ENCODE measurements around the gene UGGT2.
"Not testable (repeated sequence)": the region's sequence is repeated elsewhere in the genome, so short reads cannot be mapped to it uniquely, and the experiment has no call there.

The UGGT2 gene

DNA sequence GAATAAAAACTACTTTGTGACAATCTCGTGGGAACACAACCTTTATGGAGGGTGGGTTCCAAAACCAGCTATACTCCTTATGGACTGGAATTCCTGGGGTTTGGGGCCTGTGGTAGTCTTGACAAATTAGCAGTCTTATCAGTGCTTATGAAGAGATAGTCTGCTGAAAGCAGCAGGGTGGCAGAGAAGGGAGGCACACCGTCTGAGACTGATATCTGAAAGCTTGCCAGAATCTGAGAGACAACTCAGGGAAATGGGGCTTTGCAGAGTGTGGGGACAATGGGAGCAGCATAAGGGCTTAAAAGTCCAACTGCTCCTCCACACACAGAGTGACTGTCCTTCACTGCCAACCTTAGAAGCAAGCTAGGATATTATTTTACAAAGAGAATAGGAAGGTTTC, 95.9 kb downstream of the UGGT2 start:
- DNase-seq (ENCODE audit: low read depth) = no peak

DNA sequence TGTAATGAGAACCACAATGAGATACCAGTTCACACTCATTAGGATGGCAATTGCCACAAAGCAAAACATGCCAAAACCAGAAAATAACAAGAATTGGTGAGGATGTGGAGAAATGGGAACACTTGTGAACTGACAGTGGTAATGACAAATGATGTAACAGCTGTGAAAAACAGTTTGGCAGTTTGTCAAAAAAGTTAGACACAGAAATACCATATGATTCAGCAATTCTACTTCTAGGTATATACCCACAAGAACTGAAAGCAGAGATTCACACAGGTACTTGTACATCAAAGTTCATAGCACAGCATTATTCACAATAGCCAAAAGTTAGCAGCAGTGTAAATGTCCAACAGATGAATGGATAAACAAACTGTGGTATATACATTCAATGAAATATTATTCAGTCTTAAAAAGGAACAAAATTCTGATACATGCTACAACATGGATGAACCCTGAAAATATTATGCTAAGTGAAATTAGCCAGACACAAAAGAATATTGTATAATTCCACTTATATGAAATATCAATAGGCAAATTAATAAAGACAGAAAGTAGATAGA, 96.5 kb downstream of the UGGT2 start:
- DNase-seq (ENCODE audit: low read depth) = no peak

DNA sequence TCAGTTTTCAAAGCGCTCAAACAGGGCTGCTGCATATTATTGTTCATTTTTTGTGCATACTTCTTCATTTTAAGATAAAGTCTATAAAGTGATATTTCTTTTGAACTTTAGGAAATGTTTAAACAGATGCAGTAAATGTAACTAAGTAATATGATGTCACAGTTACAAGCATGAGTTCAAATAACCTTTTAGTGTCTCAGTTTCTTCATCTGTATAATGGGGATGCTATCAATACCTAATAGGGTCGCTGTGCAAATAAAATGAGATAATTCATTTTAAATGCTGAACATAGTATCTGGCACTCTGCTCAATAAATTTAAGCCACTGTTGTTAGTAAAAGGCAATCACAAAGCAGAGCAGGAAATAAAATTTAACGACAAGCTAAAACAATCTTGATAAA, 97.5 kb downstream of the UGGT2 start:
- no peak for DNase-seq (ENCODE audit: low read depth)

DNA sequence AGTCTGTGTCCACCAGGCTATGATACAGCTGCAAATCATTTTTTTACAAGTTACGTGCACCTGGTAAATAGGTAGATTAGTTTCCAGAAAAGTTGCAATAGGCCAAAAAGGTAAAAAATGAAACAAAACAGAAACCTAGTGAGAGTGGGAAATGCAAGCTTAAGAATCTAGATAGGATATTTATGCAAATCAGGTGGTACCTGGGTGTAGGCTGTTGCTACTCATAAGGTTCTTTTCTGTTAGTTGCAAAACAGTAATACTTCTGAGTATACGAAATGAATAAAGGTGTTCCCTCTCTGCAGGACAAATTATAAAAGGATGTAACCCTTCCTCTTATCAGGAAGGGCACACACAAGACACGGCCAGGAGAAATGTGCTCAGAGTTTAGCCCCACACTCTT, 97.9 kb downstream of the UGGT2 start:
- DNase-seq (ENCODE audit: low read depth) = no peak

DNA sequence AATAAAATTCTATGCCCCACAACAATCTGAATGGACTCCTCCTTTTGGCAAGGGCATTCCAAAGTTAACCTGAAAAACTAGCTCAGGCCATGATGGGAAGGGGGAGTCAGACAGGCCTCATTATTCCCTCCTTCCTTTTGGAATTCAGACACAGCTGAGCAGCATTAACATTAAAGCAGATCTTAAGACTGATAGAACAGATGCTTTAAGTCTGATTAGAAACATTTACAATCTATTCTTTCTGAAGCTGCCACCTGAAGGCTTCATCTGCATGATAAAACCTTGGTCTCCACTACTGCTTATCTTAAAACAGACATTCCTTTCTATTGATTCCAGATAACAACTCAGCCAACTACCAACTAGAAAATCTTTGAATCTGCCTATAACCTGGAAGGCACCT, 98.9 kb downstream of the UGGT2 start:
- DNase-seq (ENCODE audit: low read depth) = no peak

DNA sequence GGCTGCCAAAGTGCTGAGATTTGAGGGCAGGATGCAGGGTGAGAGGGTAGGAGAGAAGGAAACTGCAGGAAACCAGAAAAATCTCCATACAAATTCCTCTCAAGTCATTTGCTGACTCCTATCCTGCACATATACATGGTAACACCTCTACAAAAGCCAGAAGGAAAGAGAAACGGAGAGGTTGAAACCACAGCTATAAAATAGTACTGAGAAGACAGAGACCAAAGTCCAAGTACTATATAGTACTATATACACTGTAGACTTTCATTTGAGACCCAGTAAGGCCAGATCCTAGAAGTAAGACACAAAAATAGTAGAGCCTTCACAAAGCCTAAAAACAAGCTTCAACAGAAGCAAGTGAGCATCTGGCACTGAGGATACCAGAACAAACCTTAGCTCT, 103.1 kb downstream of the UGGT2 start:
- DNase-seq (ENCODE audit: low read depth) = no peak

DNA sequence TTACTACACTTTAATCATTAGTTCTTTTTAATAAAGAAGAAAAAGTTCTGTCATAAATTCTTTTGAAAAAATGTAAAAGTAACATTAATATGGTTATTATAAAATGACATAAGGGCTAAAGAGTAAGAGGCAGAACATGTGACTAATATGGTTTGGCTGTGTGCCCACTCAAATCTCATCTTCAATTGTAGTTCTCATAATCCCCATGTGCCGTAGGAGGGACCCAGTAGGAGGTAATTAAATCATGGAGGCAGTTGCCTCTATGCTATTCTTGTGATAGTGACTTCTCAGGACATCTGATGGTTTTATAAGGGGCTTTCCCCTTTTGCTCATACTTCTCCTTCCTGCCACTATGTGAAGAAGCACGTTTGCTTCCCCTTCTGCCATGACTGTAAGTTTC, 104.5 kb downstream of the UGGT2 start:
- no peak for DNase-seq (ENCODE audit: low read depth)

DNA sequence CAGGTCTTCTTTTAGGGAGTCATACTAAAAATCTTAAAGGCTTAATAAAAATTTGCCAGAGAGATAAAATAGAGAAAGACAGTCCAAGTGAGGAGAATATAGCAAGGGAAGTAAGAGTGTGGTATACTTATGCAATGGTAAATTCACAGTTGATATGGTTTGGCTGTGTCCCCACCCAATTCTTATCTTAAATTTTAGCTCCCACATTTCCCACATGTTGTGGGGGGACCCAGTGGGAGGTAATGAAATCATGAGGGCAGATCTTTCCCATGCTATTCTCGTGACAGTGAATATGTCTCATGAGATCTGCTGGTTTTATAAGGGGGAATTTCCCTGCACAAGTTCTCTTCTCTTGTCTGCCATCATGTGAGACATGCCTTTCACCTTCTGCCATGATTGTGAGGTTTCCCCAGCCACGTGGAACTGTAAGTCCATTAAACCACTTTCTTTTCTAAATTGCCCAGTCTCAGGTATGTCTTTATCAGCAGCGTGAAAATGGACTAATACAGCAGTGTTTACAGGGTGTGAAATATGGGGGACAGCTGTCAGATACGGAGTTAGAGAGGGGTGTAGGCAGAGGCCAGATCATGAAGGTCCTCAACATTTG, 115.4 kb downstream of the UGGT2 start:
- DNase-seq (ENCODE audit: low read depth) = no peak

DNA sequence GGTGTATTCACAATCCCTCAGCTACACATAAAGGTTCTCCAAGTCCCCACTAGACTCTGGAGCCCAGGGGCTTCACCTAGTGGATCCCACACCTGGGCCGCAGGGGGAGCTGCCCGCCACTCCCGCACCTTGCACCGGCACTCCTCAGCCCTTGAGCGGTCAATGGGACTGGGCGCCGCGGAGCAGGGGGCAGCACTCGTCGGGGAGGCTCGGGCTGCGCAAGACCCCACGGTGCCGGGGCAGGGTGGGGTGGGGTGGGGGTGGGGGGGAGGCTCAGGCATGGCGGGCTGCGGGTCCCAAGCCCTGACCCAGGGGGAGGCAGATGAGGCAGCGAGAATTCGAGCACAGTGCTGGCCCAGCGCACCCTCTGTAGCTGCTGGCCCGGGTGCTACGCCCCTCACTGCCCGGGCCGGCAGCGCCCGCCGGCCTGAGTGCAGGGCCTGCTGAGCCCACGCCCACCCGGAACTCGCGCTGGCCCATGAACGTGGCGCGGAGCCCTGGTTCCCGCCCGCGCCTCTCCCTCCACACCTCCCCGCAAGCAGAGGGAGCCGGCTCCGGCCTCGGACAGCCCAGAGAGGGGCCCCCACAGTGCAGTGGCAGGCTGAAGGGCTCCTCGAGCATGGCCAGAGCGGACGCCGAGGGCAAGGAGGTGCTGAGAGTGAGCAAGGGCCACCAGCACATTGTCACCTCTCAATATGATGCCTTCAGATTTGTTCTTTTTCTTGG, 121.7 kb downstream of the UGGT2 start:
- no peak for DNase-seq (ENCODE audit: low read depth)

DNA sequence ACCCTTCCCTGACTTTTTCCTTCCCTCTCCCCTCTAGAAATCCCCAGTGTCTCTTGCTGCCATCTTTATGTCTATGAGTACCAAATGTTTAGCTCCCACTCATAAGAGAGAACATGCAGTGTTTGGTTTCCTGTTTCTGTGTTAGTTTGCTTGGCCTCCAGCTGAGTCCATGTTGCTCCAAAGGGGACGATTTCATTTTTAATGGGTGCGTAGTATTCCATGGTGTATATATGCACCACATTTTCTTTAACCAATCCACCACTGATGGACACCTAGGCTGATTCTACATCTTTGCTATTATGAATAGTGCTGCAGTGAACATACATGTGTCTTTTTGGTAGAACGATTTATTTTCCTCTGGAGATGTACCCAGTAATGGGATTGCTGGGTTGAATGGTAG, 123.8 kb downstream of the UGGT2 start:
- DNase-seq (ENCODE audit: low read depth) = no peak

DNA sequence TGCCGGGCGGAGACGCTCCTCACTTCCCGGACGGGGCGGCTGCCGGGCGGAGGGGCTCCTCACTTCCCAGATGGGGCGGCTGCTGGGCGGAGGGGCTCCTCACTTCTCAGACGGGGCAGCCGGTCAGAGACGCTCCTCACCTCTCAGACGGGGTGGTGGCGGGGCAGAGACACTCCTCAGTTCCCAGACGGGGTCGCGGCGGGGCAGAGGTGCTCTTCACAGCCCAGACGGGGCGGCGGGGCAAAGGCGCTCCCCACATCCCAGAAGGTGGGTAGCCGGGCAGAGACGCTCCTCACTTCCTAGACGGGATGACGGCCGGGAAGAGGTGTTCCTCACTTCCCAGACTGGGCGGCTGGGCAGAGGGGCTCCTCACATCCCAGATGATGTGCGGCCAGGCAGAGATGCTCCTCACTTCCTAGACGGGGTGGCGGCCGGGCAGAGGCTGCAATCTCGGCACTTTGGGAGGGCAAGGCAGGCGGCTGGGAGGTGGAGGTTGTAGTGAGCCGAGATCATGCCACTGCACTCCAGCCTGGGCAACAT, 124.8 kb downstream of the UGGT2 start:
- DNase-seq (ENCODE audit: low read depth) = not testable (repeated sequence)

DNA sequence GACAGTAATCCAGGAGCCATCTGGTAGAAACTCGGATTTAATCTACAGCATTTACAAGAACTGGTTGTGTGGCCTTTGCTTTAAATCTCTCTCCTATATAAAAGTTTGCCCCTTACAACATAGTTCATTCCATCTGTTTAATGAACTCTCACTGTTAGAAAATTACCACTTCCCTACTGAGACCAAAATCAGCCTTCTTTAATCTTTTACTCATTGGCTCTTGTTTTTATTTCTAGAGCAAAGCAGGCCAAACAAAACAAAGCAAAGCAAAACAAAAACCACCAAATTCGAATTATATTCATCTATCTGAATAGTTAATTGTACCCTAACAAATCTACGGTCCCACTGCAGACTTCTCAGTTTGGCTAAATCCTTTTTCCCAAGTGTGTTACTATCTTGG, 127.0 kb downstream of the UGGT2 start:
- no peak for DNase-seq (ENCODE audit: low read depth)

DNA sequence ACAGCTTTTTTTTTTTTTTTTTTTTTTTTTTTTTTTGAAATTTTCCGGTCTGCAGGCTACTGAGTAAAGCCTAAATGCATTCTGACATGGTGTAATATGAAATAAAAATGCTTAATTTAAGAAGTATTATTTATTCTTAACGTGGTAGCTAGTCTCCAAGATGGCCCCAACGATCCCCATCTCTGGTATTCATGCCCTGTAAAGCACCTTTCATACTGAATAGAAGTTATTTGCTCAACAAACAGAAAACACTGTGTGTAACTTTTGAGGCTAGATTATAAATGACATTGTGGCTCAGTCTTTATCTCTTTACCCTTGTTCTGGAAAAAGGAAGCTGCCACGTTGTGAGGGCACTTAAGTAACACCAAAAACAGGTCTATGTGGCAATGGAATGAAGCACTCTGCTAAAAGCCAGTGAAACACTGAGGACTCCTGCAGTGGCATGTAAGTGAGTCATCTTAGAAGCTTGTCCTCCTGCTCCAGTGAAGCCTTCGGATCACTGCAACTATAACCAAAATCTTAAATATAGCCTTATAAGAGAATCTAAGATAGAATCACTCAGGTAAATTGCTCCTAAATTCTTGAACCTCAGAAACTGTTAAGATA, 128.7 kb downstream of the UGGT2 start:
- DNase-seq (ENCODE audit: low read depth) = peak; percentile 90

DNA sequence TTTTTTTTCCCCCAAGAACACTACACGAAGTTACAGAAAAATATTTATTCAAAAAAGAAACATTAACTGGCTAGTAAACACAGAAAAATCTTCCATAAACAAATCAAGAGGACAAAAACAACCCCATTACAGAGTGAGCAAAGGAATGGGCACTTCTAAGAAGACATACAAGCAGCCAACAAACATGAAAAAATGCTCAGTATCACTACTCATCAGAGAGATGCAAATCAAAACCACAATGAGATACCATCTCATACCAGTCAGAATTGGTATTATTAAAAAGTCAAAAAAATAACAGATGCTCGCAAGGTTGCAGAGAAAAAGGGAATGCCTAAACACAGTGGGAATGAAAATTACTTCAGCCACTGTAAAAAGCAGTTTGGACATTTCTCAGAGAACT, 131.7 kb downstream of the UGGT2 start:
- DNase-seq (ENCODE audit: low read depth) = peak; percentile 41

DNA sequence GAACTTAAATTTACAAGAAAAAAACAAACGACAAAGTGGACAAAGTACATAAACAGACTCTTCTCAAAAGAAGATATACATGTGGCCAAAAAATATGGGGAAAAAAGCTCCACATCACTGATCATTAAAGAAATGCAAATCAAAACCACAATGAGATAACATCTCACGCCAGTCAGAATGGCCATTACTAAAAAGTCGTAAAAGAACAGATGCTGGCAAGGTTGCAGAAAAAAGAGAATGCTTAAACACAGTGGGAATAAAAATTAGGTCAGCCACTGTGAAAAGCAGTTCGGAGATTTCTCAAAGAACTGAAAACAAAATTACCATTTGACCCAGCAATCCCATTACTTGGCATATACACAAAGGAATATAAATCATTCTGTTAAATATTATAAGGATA, 132.7 kb downstream of the UGGT2 start:
- DNase-seq (ENCODE audit: low read depth) = no peak

DNA sequence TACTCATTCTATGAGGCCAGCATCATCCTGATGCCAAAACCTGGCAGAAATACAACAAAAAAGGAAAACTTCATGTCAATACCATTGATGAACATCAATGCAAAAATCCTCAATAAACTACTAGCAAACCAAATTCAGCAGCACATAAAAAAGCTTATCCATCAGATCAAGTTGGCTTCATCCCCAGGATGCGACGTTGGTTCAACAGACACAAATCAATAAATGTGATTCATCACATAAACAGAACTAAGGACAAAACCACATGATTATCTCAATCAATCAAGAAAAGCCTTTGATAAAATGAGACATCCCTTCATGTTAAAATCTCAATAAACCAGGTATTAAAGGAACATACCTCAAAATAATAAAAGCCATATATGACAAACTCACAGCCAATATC, 134.3 kb downstream of the UGGT2 start:
- DNase-seq (ENCODE audit: low read depth) = no peak

DNA sequence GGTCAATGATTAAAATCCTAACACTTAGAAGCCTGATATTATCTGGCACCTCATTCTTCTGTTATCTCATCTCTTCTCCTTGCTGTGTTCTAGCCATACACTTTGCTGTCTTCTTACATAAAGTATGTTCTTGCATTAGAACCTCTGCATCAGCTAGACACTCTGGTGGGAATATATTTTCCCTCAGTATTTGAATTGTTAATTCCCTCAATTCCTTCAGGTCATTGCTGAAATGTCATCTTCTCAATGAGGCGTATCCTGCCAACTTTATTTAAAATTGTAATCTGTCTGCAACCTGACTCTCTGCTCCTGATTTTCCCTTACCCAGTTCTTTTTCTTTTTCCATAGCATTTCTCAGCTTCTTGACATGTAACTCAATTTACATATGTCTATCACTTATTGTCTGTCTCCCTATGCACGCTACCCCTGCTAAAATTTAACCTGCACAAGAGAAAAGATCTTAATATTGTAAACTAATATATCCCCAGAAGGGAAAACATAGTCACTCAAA, 138.2 kb downstream of the UGGT2 start:
- no peak for DNase-seq (ENCODE audit: low read depth)

DNA sequence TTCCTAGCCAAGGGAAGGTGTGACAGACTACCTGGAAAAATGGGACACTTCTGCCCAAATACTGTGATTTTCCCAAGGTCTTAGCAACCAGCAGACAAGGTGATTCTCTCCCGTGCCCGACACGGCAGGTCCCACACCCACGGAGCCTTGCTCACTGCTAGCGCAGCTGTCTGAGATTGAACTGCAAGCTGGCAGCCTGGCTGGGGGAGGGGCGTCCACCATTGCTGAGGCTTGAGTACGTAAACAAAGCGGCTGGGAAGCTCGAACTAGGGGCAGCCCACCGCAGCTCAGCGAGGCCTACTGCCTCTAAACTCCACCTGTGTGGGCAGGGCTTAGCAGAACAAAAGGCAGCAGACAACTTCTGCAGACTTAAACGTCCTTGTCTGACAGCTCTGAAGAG, 146.2 kb downstream of the UGGT2 start:
- DNase-seq (ENCODE audit: low read depth) = no peak

DNA sequence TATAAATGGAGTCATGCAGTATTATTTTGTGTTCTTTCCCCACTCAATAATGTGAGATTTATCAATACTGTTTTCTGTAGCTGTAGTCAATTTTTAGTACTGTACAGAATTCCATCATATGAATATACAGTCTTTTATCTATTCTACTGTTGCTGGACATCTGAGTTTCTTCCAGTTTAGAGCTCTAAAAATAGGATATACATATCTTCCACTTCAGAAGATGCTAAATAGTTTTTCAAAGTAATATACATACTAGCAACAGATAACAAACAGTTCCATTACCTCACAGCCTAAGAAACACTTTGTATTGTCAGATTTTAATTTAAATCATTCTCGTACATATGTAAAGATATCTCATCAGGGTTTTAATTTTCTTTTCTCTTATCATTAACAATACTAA, 149.6 kb downstream of the UGGT2 start:
- DNase-seq (ENCODE audit: low read depth) = no peak

DNA sequence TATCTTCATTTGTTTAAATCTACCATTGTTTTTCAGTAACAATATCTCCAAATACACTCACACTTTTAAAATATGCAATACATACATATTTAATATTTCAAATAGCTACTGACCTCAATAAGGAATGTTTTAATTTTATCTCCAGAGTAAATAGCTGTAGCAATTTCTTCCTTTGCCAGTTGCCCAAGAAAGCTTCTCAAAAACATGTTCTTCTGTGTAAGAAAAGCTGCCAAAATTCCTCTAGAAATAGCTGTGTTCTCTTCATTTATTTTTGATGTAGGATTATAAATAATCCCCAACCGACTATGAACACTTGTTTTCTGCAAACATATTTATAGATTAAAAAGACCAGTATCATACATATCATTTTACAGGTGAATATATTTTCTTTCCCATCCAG, 150.5 kb downstream of the UGGT2 start:
- peak; percentile 71 for DNase-seq (ENCODE audit: low read depth)

DNA sequence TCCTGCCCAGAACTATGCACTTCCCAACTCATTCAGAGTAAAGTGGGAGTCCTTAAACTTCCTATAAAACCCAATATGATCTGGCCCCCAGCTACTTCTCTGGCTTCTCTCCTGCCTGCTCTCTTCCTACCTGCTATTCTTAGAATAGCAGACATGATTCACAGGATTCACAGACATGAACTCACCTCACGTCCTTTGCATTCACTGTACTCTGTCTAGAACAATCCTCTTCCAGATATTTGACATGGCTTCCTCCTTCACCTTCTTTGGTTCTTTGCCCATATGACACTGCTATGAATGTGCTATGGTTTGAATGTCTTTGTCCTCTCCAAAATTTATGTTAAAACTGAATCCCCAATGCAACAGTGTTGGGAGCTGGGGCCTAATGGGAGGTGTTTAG, 154.9 kb downstream of the UGGT2 start:
- DNase-seq (ENCODE audit: low read depth) = no peak

DNA sequence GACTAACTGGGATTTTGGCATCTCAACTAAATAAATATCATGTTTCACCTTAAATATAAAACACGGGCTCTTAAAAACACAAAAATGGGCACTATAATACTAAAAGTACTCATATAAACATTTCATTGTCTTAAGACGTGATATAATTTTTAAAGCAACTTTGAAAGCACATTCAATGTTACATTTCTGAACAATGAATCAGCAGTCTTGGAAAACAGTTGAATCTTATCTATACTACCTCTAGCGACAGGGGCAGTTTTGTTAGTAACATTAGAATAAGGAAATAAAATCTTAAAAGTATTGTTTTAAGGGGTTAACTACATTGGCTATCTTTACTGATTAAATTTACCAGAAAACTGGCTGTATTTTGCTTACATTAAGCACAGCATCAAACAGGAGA, 156.9 kb downstream of the UGGT2 start:
- no peak for DNase-seq (ENCODE audit: low read depth)

DNA sequence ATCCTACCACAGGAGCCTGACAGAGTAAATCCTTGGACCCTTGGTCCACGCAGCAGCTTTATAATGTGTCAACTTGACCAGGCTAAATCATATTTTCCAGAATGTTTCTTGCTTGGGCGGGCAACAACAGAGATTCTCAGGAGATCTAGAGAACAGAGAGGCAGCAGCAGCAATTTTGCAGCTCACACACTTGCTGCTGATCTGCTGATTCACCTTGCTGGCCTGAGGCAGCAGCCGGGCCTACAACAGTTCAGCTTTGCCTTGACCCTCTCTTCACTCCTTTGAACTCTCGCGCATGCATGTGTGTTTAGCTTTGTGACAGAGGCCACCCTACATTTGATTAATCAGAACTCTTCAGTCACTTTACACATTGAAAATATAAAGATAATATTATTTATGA, 159.3 kb downstream of the UGGT2 start:
- no peak for DNase-seq (ENCODE audit: low read depth)
